Pancreas (tissue), 10 donors: Measurements from ENCODE around the gene CSNK1A1. TPM values are rescaled to one million over a fixed set of nuclear protein-coding genes. Genes with fewer than 3 reads are reported as not detected.
A peak's percentile ranks its signal among the peaks of the same experiment; 100 is the strongest.

Experiments used
- ATAC-seq, 4 donors: fragments of 200-7000 bp; cut with Tn5 transposase; one replicate each; pipeline versions ENCODE4 v1.8.0 to v1.9.1; 2020; ENCODE audit warnings: mild to moderate bottlenecking in 4 of 4, moderate library complexity in 4 of 4
- DNase-seq, 6 donors: peaks; one replicate each; pipeline ENCODE4 v3.0.0-alpha.2; 2020
- FAIRE-seq: peaks from 2 replicates; lab custom pipeline; 2012; peaks lifted over from hg19 to GRCh38; lab: Jason Lieb, UNC
- H3K27ac ChIP-seq, 4 donors: fragments of 200-600 bp; sonication (generic); 1 replicate in 3 of 4; 2 replicates in 1 of 4; pipeline versions ENCODE4 v1.5.0 to v1.8.0; 2020
- H3K27me3 ChIP-seq, 4 donors: fragments of 200-600 bp; one replicate each; pipeline ENCODE4 v1.8.0; 2021
- H3K36me3 ChIP-seq, 3 donors: fragments of 200-600 bp; sonication (generic) in 1 of 3; one replicate each; pipeline versions ENCODE4 v1.5.0 to v1.8.0; 2020 to 2021
- H3K4me1 ChIP-seq, 3 donors: fragments of 200-600 bp; one replicate each; pipeline ENCODE4 v1.8.0; 2021
- H3K4me3 ChIP-seq, 4 donors: fragments of 200-600 bp; sonication (generic) in 2 of 4; one replicate each; pipeline versions ENCODE4 v1.5.0 to v1.8.0; 2020 to 2021
- H3K9me3 ChIP-seq, 4 donors: fragments of 200-600 bp; one replicate each; pipeline ENCODE4 v1.8.0; 2021
- CTCF ChIP-seq, 4 donors: fragments of 200-600 bp; sonication (generic) in 3 of 4; IDR thresholded peaks; one replicate each; pipeline versions ENCODE4 v1.5.0 to v1.8.0; 2021; ENCODE audit warnings: antibody characterized with exemption in 4 of 4
- WGBS, 2 donors: extraction: QIAGEN DNeasy Blood & Tissue Kit; methylation state at CpG; one replicate each; pipeline ENCODE4 v1.1.7; 2013; 5-methylcytosine and 5-hydroxymethylcytosine counted together
- intact Hi-C, 3 donors: fragments of 100-400 bp; cut with DNase I; formaldehyde crosslinking; loops; one replicate each; pipeline versions ENCODE4 v1.11.1 to v1.14.2; 2022
- polyA plus RNA-seq, 2 donors: library from polyadenylated mRNA; stranded (reverse); fragments of 200-250 nt; gene quantifications; one replicate each; pipeline ENCODE4 v1.2.3, GENCODE V29; 2013
- total RNA-seq, 6 donors: library from RNA; stranded (reverse); fragmentation: NEBNext Ultra II Directional in 4 of 6; extraction: Animal tissue kit (Norgen Biotek cat#: 25700) in 4 of 6; gene quantifications; one replicate each; pipeline versions ENCODE4 v1.2.1 to v1.2.4, GENCODE V29; 2021 to 2023
- donor health status: healthy with polysubstance abuse.
- donor health status: DM: no; HTN: no; CAD: no; lungs with moderate emphysema.
- donor health status: DM: no; HTN: no; CAD: no.
- donor health status: control.
- donor health status: control.
- donor health status: Bipolar disorder and iron deficiency.
- donor health status: DM: yes; HTN: yes; CAD: no.
- donor health status: DM: no; HTN: no; CAD: no.
- donor health status: DM: no; HTN: no; CAD: no.
- donor health status: DM: yes; HTN: yes; CAD: no.

Gene CSNK1A1
- total and polyA plus RNA-seq, 8 donors, result 23.0 to 98.1 (median 74.1) TPM

DNA sequence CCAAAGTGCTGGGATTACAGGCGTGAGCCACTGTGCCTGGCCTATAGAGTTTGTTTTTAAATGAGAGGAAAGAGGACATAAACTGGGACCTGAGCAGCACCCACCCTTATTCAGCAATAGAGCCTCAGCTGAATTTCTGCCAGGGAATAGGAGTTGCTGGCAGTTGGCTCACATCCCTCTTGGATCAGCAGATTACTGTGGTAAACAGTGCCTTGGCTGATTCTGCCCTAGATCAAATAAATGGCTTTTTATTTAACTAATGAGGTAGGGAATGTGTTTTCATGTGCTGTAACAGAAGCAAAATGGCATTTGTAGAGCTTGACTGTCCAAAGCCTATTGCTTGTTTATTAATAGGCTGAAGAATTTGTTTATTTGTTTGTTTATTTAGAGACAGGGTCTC lies 32.2 kb upstream of the CSNK1A1 start:
- Histone ChIP-seq H3K27ac (peak overlapping the region; percentile 31 to 91 (median 71)), H3K4me3 (peak overlapping the region in 1 of 4 donors; percentile 9), H3K27me3 (no peaks in the 10 kb centered on the region), H3K36me3 (no peaks in the 10 kb centered on the region), H3K9me3 (no peaks in the 10 kb centered on the region), H3K4me1 (peaks cover 20 to 41% (median 34%) of the 10 kb centered on the region in 3 donors)
- FAIRE-seq (no peak), ATAC-seq (peak; percentile 66 to 77 (median 75)), DNase-seq (peak in 4 of 6 donors; percentile 50 to 79 (median 64))
- no peak for TF ChIP-seq CTCF (IDR thresholded peaks at IDR 0.05)
- 9 to 18% methylated on average over 1 of the region's 1 CpG for WGBS, 2 donors
- intact Hi-C loops, result no loop called here

GRCh38 chr5:149581931-149582768 lies 30.9 kb upstream of the CSNK1A1 start:
- peak; percentile 17 for FAIRE-seq

DNA sequence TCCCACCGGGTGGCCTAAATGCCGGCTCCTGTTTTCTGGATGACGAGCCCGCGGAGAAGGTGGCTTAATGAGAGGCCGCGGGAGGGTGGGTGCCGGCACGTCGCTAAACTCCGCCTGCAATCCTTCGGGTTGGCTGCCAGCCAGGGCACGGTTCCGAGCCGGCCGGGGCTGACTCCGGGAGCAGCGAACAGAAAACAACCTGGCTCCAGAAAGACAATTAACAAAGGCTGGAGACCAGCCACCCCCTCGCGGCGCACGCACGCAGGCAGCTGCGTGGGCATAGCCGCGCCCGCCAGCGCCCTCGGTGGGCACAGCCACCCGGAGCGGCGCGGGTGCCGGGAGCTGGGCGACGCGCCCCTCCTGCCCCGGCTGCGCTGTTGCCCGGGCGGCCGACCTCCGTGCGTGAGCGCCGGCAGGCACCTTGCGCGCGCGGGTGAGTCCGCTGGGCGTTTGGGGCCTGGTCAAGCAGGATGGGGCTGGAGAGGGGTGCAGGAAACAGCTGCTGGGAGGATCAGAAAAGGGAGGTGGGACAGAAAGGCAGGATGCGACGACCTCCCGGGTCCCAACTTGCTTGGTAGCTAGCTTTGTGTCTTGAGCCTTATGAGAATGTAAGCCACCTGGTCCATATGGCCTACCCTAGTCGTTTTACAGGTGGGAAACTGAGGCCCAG lies 30.1 kb upstream of the CSNK1A1 start, which contains the start of gene ARHGEF37:
ARHGEF37 (plus strand) TSS at position 307 of the 670 bp plus-strand sequence. CDS start 16,272 bp downstream, outside the sequence.
- H3K4me1 ChIP-seq, result peaks cover 14 to 27% (median 22%) of the 10 kb centered on the region in 3 donors
- 0 to 1% methylated on average over 56 of the region's 56 CpGs for WGBS, 2 donors
- H3K36me3 ChIP-seq, result no peaks in the 10 kb centered on the region
- no peaks in the 10 kb centered on the region for H3K27me3 ChIP-seq
- ATAC-seq (peak; percentile 69 to 78 (median 72)), FAIRE-seq (no peak), DNase-seq (peak; percentile 86 to 97 (median 92))
- intact Hi-C loops, result no loop called here
- TF ChIP-seq CTCF (IDR thresholded peaks at IDR 0.05), result no peak
- no peaks in the 10 kb centered on the region for H3K9me3 ChIP-seq
- peak within 1 kb of the TSS; percentile 19 to 72 (median 62) for H3K4me3 ChIP-seq
- peak within 1 kb of the TSS; percentile 69 to 91 (median 82) for H3K27ac ChIP-seq

More at GRCh38 chr5:149581931-149582768, 30.9 kb upstream of the CSNK1A1 start:
- no peak for TF ChIP-seq CTCF (IDR thresholded peaks at IDR 0.05)
- no peaks in the 10 kb centered on the region for H3K36me3 ChIP-seq
- peaks cover 16 to 35% (median 28%) of the 10 kb centered on the region in 3 donors for H3K4me1 ChIP-seq
- H3K9me3 ChIP-seq, result no peaks in the 10 kb centered on the region
- peak in 4 of 6 donors; percentile 37 to 52 (median 44) for DNase-seq
- intact Hi-C loops, result no loop called here
- no peaks in the 10 kb centered on the region for H3K27me3 ChIP-seq
- H3K4me3 ChIP-seq, result peak overlapping the region; percentile 19 to 72 (median 62)
- ATAC-seq, result peak; percentile 55 to 74 (median 64)
- WGBS, 2 donors, result 9 to 16% methylated on average over 9 of the region's 9 CpGs
- peak overlapping the region; percentile 69 to 91 (median 82) for H3K27ac ChIP-seq

- peak overlapping the region; percentile 69 to 91 (median 82) for H3K27ac ChIP-seq
- no peaks in the 10 kb centered on the region for H3K9me3 ChIP-seq
- H3K36me3 ChIP-seq, result no peaks in the 10 kb centered on the region
- peak; percentile 12 to 39 (median 22) for ATAC-seq
- H3K4me1 ChIP-seq, result peaks cover 14 to 25% (median 22%) of the 10 kb centered on the region in 3 donors
- no peak for FAIRE-seq
- no peaks in the 10 kb centered on the region for H3K27me3 ChIP-seq
- no peak for DNase-seq
- no peak for TF ChIP-seq CTCF (IDR thresholded peaks at IDR 0.05)
- intact Hi-C loops, result no loop called here
- WGBS, 2 donors, result 21 to 23% methylated on average over 10 of the region's 10 CpGs
- H3K4me3 ChIP-seq, result peak overlapping the region; percentile 19 to 72 (median 62)
These were observed 29.6 kb upstream of the CSNK1A1 start for GRCh38 chr5:149580808-149581191.
